HepG2 (cell line): ENCODE measurements around the gene SCRT2. TPM values are rescaled to one million over a fixed set of nuclear protein-coding genes. Genes with fewer than 3 reads are reported as not detected.

Source experiments
- ARNT2 ChIP-seq: sonication (generic); formaldehyde crosslinking; IDR thresholded peaks from 2 replicates; pipeline ENCODE4 v1.8.0; 2022; ENCODE audit warnings: mild to moderate bottlenecking, low read depth, missing genetic modification reagents, moderate library complexity
- CBX1 ChIP-seq: IDR thresholded peaks from one replicate; pipeline ENCODE4 v1.6.1; 2016; ENCODE audit warnings: antibody characterized with exemption, low read depth
- CC2D1A ChIP-seq: sonication (generic); formaldehyde crosslinking; IDR thresholded peaks from 2 replicates; pipeline ENCODE4 v1.8.1; 2023; ENCODE audit warnings: mild to moderate bottlenecking, missing genetic modification reagents
- MEF2D ChIP-seq: sonication (generic); formaldehyde crosslinking; IDR thresholded peaks from 2 replicates; pipeline ENCODE4 v1.5.1; 2020; ENCODE audit warnings: mild to moderate bottlenecking, missing genetic modification reagents
- MLLT10 ChIP-seq: sonication (generic); formaldehyde crosslinking; IDR thresholded peaks from 2 replicates; pipeline ENCODE4 v1.4.0; 2020; ENCODE audit warnings: missing genetic modification reagents
- NFIB ChIP-seq: sonication (generic); formaldehyde crosslinking; IDR thresholded peaks from 2 replicates; pipeline ENCODE4 v1.9.0; 2021; ENCODE audit warnings: missing genetic modification reagents, mild to moderate bottlenecking, borderline replicate concordance
- NONO ChIP-seq, 2 experiments: fragments of 450-650 bp in 1 of 2; sonication (generic) in 1 of 2; formaldehyde crosslinking in 1 of 2; IDR thresholded peaks in 1 of 2; conservative IDR thresholded peaks in 1 of 2; 2 replicates each; pipeline versions ENCODE4 v1.6.1 to v1.8.0; 2017 to 2022; ENCODE audit warnings: mild to moderate bottlenecking in 1 of 2, missing genetic modification reagents in 1 of 2, moderate library complexity in 1 of 2
- SNAPC2 ChIP-seq: sonication (generic); formaldehyde crosslinking; IDR thresholded peaks from 2 replicates; pipeline ENCODE4 v1.8.1; 2022; ENCODE audit warnings: mild to moderate bottlenecking, missing genetic modification reagents
- TARDBP ChIP-seq: sonication (generic); formaldehyde crosslinking; IDR thresholded peaks from 2 replicates; pipeline ENCODE4 v1.8.0; 2022; ENCODE audit warnings: mild to moderate bottlenecking, missing genetic modification reagents
- TOE1 ChIP-seq: sonication (generic); formaldehyde crosslinking; IDR thresholded peaks from 2 replicates; pipeline ENCODE4 v1.4.0; 2020; ENCODE audit warnings: mild to moderate bottlenecking, missing genetic modification reagents
- ZNF33B ChIP-seq: sonication (generic); formaldehyde crosslinking; IDR thresholded peaks from 2 replicates; pipeline ENCODE4 v1.5.1; 2020; ENCODE audit warnings: mild to moderate bottlenecking, missing genetic modification reagents
- ZNF709 ChIP-seq: sonication (generic); formaldehyde crosslinking; IDR thresholded peaks from 2 replicates; pipeline ENCODE4 v1.5.0; 2020; ENCODE audit warnings: mild to moderate bottlenecking, missing genetic modification reagents
- ZNF747 ChIP-seq: sonication (generic); formaldehyde crosslinking; IDR thresholded peaks from 2 replicates; pipeline ENCODE4 v1.8.1; 2023; ENCODE audit warnings: missing genetic modification reagents, mild to moderate bottlenecking, borderline replicate concordance
- ZNF772 ChIP-seq: sonication (generic); formaldehyde crosslinking; IDR thresholded peaks from 2 replicates; pipeline ENCODE4 v1.5.0; 2020; ENCODE audit warnings: mild to moderate bottlenecking, missing genetic modification reagents
- ZSCAN12 ChIP-seq: sonication (generic); formaldehyde crosslinking; IDR thresholded peaks from 2 replicates; pipeline ENCODE4 v1.9.0; 2021; ENCODE audit warnings: mild to moderate bottlenecking, missing genetic modification reagents
- polyA plus RNA-seq, 8 experiments: library from polyadenylated mRNA; depleted of rRNA in 3 of 8; stranded (reverse) in 7 of 8; unstranded in 1 of 8; fragments of >200 nt; fragmentation: Illumina TruSeq in 4 of 8; extraction: Trizol in 4 of 8; gene quantifications; 2 replicates each; pipeline versions ENCODE4 v1.2.1 to v1.2.3, GENCODE V29; 2011 to 2016; ENCODE audit warnings: low read depth in 4 of 8, missing spikeins in 1 of 8, mixed read lengths in 1 of 8; ENCODE audit not compliant: insufficient read depth in 1 of 8
- total RNA-seq, 5 experiments: library from RNA; depleted of rRNA; stranded (reverse); fragments of >200 nt; fragmentation: Illumina TruSeq; extraction: Trizol; gene quantifications; 2 replicates each; pipeline ENCODE4 v1.2.3, GENCODE V29; 2016; ENCODE audit warnings: low read depth in 1 of 5
- TF ChIP-seq, protein P1 (sequence below): sonication (generic); formaldehyde crosslinking; IDR thresholded peaks from 2 replicates; pipeline ENCODE4 v1.5.0; 2020; ENCODE audit warnings: missing genetic modification reagents, mild to moderate bottlenecking, borderline replicate concordance
- TF ChIP-seq, protein P2 (sequence below): sonication (generic); formaldehyde crosslinking; IDR thresholded peaks from 2 replicates; pipeline ENCODE4 v1.4.0; 2020; ENCODE audit warnings: mild to moderate bottlenecking, missing genetic modification reagents
- TF ChIP-seq, protein P3 (sequence below): sonication (generic); formaldehyde crosslinking; IDR thresholded peaks from 2 replicates; pipeline ENCODE4 v1.4.0; 2020; ENCODE audit warnings: missing genetic modification reagents

Gene SCRT2
- total and polyA plus RNA-seq, 2 of the 13 experiments (the other 11 are each of a cell fraction or from before 2014, with no cell fraction given): not detected

DNA sequence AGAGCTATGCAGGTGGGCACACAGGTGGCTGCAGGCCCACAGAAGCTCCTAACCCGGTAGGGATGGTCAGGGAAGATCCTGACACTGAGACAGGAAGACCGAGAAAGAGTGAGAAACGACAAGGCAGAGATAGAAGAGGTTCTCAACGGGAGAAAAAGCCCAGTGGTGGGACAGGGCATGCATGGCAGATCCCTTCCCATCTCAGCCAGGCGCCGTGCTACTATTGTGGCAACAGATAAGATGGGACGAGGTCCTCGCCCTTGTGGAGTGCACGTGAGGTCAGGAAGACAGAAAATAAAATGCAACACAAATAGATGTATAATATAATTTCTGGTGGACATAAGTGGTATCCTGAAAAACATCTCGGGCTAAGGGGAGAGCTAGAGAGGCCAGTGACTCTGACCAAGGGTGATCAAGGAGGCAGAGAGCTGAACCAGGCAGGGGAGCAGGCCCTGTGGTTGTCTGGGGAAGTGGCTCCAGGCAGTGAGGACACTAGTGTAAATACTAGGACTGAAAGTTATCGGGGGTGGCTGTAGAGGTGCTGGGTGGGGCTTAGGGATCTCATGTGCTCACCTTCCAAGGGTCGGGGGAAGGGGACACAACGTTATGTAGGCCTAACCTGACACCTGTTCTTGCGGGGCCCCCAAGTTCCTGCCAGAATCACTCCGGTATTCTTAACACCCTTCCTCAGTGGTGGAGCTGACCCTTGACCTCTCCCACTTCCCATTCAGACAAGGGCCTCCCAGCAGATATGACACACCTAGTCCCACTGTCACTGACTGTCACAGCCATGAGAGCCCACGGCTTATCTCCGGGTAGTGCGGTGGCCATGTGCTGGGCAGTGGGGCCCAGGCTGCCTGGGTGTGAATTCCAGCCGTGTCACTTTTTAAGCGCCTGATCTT is 23.6 kb downstream of the SCRT2 start (continued):
- TF ChIP-seq, protein P1, sequence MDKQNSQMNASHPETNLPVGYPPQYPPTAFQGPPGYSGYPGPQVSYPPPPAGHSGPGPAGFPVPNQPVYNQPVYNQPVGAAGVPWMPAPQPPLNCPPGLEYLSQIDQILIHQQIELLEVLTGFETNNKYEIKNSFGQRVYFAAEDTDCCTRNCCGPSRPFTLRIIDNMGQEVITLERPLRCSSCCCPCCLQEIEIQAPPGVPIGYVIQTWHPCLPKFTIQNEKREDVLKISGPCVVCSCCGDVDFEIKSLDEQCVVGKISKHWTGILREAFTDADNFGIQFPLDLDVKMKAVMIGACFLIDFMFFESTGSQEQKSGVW (CRISPR knock-in tag): no peak
- TF ChIP-seq ZNF747 (CRISPR knock-in tag) (no peak), MEF2D (CRISPR knock-in tag) (no peak; the same call in 1 of the 2 replicates), ARNT2 (0 out of 2 replicates have a peak, but pooled peaks have one; percentile 58), NFIB (CRISPR knock-in tag) (no peak), ZNF709 (CRISPR knock-in tag) (peak; percentile 9; the same call in 1 of the 2 replicates), ZNF772 (CRISPR knock-in tag) (no peak), ZSCAN12 (CRISPR knock-in tag) (no peak), SNAPC2 (0 out of 2 replicates have a peak, but pooled peaks have one; percentile 6), TARDBP (no peak), ZNF33B (CRISPR knock-in tag) (no peak), NONO (IDR thresholded peaks at IDR 0.05) (no peak), NONO (CRISPR knock-in tag; conservative IDR thresholded peaks at IDR 0.05) (no peak), MLLT10 (no peak), TOE1 (no peak; the same call in 1 of the 2 replicates), CBX1 (no peak), CC2D1A (no peak)
- TF ChIP-seq, protein P2, sequence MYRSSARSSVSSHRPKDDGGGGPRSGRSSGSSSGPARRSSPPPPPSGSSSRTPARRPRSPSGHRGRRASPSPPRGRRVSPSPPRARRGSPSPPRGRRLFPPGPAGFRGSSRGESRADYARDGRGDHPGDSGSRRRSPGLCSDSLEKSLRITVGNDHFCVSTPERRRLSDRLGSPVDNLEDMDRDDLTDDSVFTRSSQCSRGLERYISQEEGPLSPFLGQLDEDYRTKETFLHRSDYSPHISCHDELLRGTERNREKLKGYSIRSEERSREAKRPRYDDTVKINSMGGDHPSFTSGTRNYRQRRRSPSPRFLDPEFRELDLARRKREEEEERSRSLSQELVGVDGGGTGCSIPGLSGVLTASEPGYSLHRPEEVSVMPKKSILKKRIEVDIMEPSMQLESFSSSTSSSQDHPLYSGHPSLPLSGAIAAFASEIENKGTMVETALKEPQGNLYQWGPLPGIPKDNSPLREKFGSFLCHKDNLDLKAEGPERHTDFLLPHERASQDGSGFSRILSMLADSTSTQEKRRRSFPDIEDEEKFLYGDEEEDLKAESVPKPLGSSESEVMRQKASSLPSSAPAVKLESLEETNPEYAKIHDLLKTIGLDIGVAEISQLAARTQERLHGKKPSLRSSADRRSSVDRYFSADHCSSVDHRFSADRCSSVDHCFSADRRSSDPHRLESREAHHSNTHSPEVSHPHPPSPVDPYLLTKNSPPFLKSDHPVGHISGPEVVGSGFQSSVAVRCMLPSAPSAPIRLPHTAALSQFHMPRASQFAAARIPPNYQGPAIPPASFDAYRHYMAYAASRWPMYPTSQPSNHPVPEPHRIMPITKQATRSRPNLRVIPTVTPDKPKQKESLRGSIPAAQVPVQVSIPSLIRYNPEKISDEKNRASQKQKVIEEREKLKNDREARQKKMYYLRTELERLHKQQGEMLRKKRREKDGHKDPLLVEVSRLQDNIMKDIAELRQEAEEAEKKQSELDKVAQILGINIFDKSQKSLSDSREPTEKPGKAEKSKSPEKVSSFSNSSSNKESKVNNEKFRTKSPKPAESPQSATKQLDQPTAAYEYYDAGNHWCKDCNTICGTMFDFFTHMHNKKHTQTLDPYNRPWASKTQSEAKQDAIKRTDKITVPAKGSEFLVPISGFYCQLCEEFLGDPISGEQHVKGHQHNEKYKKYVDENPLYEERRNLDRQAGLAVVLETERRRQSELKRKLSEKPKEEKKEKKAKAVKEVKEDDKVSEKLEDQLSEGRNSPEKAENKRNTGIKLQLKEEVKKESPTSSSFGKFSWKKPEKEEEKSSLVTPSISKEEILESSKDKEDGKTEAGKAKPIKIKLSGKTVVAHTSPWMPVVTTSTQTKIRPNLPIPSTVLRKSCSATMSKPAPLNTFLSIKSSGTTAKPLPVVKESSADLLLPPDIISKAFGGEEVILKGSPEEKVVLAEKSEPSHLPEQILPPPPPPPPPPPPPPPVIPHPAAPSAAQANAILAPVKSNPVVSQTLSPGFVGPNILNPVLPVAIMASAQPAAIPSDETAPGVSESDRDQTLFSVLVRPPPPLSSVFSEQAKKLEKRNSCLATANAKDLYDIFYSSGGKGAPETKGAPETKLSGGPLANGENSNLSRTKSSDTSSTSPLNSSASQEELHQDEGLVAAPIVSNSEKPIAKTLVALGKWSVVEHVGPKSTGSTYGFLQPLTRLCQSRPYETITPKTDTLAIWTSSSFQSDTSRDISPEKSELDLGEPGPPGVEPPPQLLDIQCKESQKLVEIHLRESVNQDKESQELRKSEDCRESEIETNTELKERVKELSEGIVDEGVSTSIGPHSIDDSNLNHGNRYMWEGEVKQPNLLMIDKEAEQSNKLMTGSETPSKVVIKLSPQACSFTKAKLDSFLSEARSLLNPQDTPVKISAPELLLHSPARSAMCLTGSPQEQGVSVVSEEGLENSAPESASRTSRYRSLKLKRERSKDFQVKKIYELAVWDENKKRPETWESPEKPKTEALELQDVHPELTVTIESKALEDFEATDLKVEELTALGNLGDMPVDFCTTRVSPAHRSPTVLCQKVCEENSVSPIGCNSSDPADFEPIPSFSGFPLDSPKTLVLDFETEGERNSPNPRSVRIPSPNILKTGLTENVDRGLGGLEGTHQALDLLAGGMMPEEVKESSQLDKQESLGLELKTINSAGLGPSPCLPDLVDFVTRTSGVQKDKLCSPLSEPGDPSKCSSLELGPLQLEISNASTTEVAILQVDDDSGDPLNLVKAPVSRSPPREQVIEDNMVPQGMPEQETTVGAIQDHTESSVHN (CRISPR knock-in tag): peak; percentile 63; the same call in 1 of the 2 replicates
- TF ChIP-seq, protein P3, sequence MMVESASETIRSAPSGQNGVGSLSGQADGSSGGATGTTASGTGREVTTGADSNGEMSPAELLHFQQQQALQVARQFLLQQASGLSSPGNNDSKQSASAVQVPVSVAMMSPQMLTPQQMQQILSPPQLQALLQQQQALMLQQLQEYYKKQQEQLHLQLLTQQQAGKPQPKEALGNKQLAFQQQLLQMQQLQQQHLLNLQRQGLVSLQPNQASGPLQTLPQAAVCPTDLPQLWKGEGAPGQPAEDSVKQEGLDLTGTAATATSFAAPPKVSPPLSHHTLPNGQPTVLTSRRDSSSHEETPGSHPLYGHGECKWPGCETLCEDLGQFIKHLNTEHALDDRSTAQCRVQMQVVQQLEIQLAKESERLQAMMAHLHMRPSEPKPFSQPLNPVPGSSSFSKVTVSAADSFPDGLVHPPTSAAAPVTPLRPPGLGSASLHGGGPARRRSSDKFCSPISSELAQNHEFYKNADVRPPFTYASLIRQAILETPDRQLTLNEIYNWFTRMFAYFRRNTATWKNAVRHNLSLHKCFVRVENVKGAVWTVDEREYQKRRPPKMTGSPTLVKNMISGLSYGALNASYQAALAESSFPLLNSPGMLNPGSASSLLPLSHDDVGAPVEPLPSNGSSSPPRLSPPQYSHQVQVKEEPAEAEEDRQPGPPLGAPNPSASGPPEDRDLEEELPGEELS (CRISPR knock-in tag): peak; percentile 23; the same call in 1 of the 2 replicates
